IPS DF 4.7 (cell line): ENCODE data around the gene MMP14.
"Not testable (repeated sequence)": the region's sequence is repeated elsewhere in the genome, so short reads cannot be mapped to it uniquely, and the experiment has no call there.

Source experiments
- DNase-seq: peaks from one replicate; pipeline ENCODE4 v3.0.0-alpha.2; 2013; ENCODE audit warnings: low spot score; ENCODE audit errors: extremely low read depth

The MMP14 gene

DNA sequence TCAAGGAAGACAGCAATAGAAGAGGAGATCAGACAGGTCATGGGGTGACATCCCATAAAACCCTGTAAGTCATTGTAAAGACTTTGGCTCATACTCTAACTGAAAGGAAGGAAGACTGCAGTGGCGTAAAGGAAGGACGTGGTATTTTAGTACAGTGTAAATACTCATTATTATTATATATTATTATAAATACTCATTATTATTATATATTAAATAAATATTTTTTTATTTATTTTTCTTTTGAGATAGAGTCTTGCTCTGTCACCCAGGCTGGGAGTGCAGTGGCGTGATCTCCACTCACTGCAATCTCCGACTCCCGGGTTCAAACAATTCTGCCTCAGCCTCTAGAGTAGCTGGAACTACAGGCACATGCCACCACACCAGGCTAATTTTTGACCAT is 20.0 kb downstream of the MMP14 start:
- DNase-seq, result no peak

GRCh38 chr14:22860377-22860776 is 24.0 kb downstream of the MMP14 start:
- not testable (repeated sequence) for DNase-seq

DNA sequence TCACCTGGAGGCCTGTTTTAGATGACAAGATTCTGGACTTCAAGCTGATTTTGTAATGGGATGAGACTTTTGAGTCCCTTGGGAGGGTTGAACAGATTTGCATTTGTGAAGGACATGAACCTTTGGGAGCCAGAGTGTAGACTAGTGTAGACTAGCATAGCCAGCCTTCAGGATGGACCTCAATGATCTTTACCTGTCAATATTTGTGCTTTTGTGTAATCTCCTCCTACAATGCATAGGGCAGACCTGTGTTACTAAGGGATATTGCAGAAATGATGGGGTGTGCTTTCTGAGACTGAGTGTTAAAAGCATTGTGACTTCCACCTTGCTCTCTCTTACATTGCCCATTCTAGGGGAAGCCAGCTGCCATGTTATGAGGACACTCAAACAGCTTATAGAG is 25.3 kb downstream of the MMP14 start:
- no peak for DNase-seq

- DNase-seq, result no peak
Measured at GRCh38 chr14:22864979-22865378, 28.6 kb downstream of the MMP14 start.

- DNase-seq, result no peak
Measured at GRCh38 chr14:22865424-22866405, 29.3 kb downstream of the MMP14 start.

DNA sequence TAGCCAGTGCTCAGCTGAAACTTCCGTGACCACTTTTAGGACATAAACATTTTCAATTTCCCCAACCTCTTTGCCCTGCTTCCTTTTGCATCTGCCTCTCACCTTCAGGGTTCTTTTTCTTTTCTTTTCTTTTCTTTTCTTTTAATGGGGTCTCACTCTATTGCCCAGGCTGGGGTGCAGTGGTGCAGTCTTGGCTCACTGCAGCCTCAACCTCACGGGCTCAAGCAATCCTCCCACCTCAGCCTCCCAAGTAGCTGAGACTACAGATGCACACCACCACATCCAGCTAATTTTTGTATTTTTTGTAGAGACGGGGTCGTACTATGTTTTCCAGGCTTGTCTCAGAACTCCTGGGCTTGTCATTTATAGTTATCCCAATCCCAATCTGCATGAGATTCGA is 30.5 kb downstream of the MMP14 start:
- DNase-seq, result no peak

DNA sequence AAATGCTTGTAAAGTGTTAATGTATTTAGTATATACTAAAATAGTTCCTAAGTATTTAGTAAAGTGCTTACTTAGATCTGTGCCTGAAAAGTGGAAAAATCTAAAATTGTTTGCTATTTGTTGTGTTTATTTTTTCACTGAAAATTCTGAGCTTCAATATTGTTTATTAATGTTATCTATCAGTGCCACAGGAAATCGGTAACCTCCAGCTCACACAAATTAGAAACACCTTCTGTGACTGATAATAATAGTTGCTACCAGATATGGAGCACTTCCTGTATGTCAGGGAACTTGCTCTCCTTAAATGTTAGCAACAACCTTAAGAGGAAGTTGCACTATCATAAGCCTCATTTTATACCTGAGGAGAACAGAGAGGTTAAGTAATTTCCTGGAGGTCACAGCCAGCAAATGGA is 34.4 kb downstream of the MMP14 start:
- DNase-seq, result no peak

DNA sequence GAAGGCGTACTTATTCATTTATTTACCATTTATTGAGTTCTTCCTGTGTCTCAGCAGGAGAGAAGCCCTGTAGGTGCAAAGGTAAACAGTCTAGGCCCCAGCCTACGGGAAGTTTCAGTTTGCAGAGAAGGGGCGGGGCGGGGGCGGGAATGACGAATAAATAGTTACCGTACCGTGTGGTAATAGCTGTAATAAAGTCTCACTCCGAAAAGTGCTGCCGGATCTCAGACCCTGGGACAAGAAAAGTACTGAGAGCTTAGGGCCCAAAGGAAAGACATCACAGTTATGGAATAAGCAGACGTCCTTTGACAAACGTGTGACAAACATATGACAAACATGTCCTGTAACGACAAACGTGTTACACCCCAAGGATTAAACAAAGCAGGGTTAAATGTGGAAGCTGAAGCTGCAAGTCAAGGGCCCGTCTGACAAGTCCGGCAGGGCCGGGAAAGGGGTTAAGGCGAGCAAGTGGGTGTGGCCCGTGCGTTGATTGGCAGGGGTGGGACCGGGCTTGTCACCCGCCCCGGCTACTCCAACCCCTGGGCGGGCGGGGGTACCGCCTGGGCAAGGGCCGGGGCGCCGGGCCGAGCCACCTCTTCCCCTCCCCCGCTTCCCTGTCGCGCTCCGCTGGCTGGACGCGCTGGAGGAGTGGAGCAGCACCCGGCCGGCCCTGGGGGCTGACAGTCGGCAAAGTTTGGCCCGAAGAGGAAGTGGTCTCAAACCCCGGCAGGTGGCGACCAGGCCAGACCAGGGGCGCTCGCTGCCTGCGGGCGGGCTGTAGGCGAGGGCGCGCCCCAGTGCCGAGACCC is 35.0 kb downstream of the MMP14 start, which contains the start of gene LRP10:
Gene LRP10 (plus strand): TSS at position 517 of the 809 bp plus-strand sequence. CDS start 564 bp downstream, outside the sequence.
- DNase-seq, result no peak

GRCh38 chr14:22872033-22872832 is 35.8 kb downstream of the MMP14 start:
- DNase-seq, result no peak

DNA sequence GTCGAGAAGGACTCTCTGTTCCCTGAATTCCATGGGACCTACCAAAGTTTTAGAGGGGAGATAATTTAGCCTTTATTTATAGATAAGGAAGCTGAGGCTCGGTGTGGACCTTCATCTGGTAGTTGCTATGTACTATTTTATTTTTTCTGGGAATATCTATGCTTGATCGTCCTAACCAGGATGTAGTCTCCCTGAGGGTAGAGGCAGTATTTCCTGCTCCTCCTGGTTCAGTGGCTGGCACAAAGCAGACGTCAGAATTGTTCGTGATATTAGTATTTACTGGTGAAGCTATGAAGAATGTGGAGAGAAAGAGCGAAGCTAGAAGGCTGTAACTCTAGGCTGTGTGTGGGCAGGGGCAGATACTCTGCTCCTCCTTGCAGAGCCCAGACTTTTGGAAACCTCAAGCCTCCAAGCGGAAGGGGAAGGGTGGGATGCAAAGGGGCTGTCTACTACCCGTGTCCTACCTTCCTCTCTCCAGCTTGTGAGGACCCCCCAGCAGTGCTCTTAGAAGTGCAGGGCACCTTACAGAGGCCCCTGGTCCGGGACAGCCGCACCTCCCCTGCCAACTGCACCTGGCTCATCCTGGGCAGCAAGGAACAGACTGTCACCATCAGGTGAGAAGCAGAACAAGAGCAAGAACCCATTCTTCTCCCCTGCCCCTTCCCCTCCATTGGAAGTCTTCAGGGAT is 36.6 kb downstream of the MMP14 start:
- DNase-seq, result no peak

DNA sequence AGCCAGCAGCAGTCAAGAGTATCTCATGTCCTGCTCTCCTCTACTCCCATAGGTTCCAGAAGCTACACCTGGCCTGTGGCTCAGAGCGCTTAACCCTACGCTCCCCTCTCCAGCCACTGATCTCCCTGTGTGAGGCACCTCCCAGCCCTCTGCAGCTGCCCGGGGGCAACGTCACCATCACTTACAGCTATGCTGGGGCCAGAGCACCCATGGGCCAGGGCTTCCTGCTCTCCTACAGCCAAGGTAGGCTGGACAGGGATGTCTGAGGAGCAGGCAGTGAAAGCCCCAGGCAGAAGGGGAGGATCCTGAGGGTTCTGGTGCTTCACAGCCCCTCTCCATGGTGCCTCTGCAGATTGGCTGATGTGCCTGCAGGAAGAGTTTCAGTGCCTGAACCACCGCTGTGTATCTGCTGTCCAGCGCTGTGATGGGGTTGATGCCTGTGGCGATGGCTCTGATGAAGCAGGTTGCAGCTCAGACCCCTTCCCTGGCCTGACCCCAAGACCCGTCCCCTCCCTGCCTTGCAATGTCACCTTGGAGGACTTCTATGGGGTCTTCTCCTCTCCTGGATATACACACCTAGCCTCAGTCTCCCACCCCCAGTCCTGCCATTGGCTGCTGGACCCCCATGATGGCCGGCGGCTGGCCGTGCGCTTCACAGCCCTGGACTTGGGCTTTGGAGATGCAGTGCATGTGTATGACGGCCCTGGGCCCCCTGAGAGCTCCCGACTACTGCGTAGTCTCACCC is 38.8 kb downstream of the MMP14 start:
- no peak for DNase-seq

DNA sequence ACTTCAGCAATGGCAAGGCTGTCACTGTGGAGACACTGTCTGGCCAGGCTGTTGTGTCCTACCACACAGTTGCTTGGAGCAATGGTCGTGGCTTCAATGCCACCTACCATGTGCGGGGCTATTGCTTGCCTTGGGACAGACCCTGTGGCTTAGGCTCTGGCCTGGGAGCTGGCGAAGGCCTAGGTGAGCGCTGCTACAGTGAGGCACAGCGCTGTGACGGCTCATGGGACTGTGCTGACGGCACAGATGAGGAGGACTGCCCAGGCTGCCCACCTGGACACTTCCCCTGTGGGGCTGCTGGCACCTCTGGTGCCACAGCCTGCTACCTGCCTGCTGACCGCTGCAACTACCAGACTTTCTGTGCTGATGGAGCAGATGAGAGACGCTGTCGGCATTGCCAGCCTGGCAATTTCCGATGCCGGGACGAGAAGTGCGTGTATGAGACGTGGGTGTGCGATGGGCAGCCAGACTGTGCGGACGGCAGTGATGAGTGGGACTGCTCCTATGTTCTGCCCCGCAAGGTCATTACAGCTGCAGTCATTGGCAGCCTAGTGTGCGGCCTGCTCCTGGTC is 39.4 kb downstream of the MMP14 start:
- DNase-seq, result no peak

DNA sequence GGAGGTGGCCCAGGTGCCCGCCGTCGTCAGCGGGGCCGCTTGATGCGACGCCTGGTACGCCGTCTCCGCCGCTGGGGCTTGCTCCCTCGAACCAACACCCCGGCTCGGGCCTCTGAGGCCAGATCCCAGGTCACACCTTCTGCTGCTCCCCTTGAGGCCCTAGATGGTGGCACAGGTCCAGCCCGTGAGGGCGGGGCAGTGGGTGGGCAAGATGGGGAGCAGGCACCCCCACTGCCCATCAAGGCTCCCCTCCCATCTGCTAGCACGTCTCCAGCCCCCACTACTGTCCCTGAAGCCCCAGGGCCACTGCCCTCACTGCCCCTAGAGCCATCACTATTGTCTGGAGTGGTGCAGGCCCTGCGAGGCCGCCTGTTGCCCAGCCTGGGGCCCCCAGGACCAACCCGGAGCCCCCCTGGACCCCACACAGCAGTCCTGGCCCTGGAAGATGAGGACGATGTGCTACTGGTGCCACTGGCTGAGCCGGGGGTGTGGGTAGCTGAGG is 40.7 kb downstream of the MMP14 start:
- no peak for DNase-seq

- no peak for DNase-seq
Measured at GRCh38 chr14:22878271-22879246, 42.2 kb downstream of the MMP14 start.

DNA sequence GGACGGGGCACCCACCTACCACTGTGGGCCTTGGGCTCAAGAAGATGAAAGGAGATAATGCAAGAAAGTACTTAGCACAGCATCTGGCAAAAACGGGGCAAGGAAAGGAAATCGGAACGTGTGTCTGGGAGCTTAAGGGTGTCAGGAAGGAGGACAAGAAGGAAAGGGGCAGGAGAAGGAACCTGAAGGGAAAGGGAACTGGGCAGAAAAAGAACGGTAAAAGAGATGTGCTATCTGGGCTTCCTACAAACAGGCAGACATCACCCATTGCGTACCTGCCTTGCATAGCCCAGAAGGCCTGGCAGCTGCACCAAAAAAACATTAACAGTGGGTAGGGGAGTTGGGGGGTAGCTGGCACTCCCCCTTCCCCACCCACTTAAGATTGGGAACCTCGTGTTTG is 45.7 kb downstream of the MMP14 start:
- no peak for DNase-seq

- no peak for DNase-seq
Measured at GRCh38 chr14:22882529-22883172, 46.3 kb downstream of the MMP14 start.

GRCh38 chr14:22883173-22883976 is 47.0 kb downstream of the MMP14 start, which contains the start of gene REM2:
Gene REM2 (plus strand): TSS chr14:22883222. CDS start chr14:22883288, 66 bp downstream.
- no peak for DNase-seq
